K562 (cell line): Measurements from ENCODE around the gene ITGB2. TPM values are rescaled to one million over a fixed set of nuclear protein-coding genes. Genes with fewer than 3 reads are reported as not detected.

Source experiments
- BRCA1 ChIP-seq, 2 experiments: fragments of 450-650 bp in 1 of 2; sonication (generic) in 1 of 2; formaldehyde crosslinking in 1 of 2; IDR thresholded peaks; 2 replicates each; pipeline versions ENCODE4 v1.5.0 to v1.6.1; 2017 to 2020; ENCODE audit warnings: mild to moderate bottlenecking in 1 of 2, missing genetic modification reagents in 1 of 2
- FOXJ2 ChIP-seq: fragments of 200-800 bp; sonication (Bioruptor generic); IDR thresholded peaks from 2 replicates; pipeline ENCODE4 v1.6.1; 2016; ENCODE audit warnings: missing genetic modification characterization, missing compliant biosample characterization
- HDAC1 ChIP-seq, 2 experiments: fragments of 450-650 bp; IDR thresholded peaks; 2 replicates each; pipeline ENCODE4 v1.6.1; 2016 to 2017; ENCODE audit warnings: inconsistent platforms in 1 of 2, mild to moderate bottlenecking in 1 of 2, moderate library complexity in 1 of 2
- KAT2B ChIP-seq: IDR thresholded peaks from one replicate; pipeline ENCODE4 v1.6.1; 2012; ENCODE audit warnings: low read depth, mild to moderate bottlenecking, control low read depth, inconsistent platforms, low read length, moderate library complexity
- NFRKB ChIP-seq: fragments of 450-650 bp; IDR thresholded peaks from 2 replicates; pipeline ENCODE4 v1.6.1; 2016; ENCODE audit warnings: low read depth
- RBM25 ChIP-seq: fragments of 200-400 bp; formaldehyde crosslinking; IDR thresholded peaks from 2 replicates; pipeline ENCODE4 v1.6.1; 2018; ENCODE audit warnings: low read length, low read depth, moderate library complexity; ENCODE audit not compliant: severe bottlenecking
- THRAP3 ChIP-seq: fragments of 450-650 bp; IDR thresholded peaks from 2 replicates; pipeline ENCODE4 v1.6.1; 2016; ENCODE audit warnings: mild to moderate bottlenecking, inconsistent platforms, borderline replicate concordance
- polyA plus RNA-seq, 8 experiments: library from polyadenylated mRNA; depleted of rRNA in 4 of 8; stranded (reverse) in 5 of 8; unstranded in 3 of 8; fragments of >200 nt; fragmentation: Nextera tagmentation in 2 of 8; fragmentation: Illumina TruSeq in 1 of 8; extraction: Ambion mirVana in 2 of 8; extraction: Trizol in 1 of 8; gene quantifications; 2 replicates each; pipeline versions ENCODE4 v1.2.1 to v1.2.3, GENCODE V29; 2011 to 2014; ENCODE audit warnings: inconsistent platforms in 1 of 8, missing spikeins in 1 of 8
- total RNA-seq, 7 experiments: library from RNA; depleted of rRNA in 6 of 7; stranded (reverse); fragments of >200 nt in 6 of 7; fragmentation: Illumina TruSeq in 2 of 7; extraction: Trizol in 2 of 7; gene quantifications; 2 replicates each; pipeline versions ENCODE4 v1.2.1 to v1.2.3, GENCODE V29; 2011 to 2021; ENCODE audit warnings: low replicate concordance in 1 of 7
- TF ChIP-seq, protein P1 (sequence below): conservative IDR thresholded peaks from 2 replicates; pipeline ENCODE4 v1.6.1; 2011; ENCODE audit warnings: low read depth, mild to moderate bottlenecking, low read length; ENCODE audit not compliant: control insufficient read depth
- TF ChIP-seq, protein P2 (sequence below): fragments of 250-450 bp; sonication (Bioruptor Pico); IDR thresholded peaks from 2 replicates; pipeline ENCODE4 v1.5.0; 2022; ENCODE audit warnings: mild to moderate bottlenecking
- TF ChIP-seq, protein P3 (sequence below): sonication (generic); formaldehyde crosslinking; IDR thresholded peaks from 2 replicates; pipeline ENCODE4 v1.8.0; 2023; ENCODE audit warnings: missing genetic modification reagents, mild to moderate bottlenecking, borderline replicate concordance
- TF ChIP-seq, protein P4 (sequence below): fragments of 450-650 bp; formaldehyde crosslinking; IDR thresholded peaks from 2 replicates; pipeline ENCODE4 v1.4.0; 2022; ENCODE audit warnings: missing genetic modification characterization
- TF ChIP-seq, protein P5 (sequence below): fragments of 250-450 bp; sonication (Bioruptor Pico); IDR thresholded peaks from 2 replicates; pipeline ENCODE4 v1.4.0; 2020; ENCODE audit warnings: mild to moderate bottlenecking, moderate library complexity, borderline replicate concordance

ITGB2 gene
- total and polyA plus RNA-seq, 9 of the 15 experiments (the other 6 are each of a cell fraction or from before 2014, with no cell fraction given) = 0.07 to 1.3 (median 0.51) TPM; not detected in 2

DNA sequence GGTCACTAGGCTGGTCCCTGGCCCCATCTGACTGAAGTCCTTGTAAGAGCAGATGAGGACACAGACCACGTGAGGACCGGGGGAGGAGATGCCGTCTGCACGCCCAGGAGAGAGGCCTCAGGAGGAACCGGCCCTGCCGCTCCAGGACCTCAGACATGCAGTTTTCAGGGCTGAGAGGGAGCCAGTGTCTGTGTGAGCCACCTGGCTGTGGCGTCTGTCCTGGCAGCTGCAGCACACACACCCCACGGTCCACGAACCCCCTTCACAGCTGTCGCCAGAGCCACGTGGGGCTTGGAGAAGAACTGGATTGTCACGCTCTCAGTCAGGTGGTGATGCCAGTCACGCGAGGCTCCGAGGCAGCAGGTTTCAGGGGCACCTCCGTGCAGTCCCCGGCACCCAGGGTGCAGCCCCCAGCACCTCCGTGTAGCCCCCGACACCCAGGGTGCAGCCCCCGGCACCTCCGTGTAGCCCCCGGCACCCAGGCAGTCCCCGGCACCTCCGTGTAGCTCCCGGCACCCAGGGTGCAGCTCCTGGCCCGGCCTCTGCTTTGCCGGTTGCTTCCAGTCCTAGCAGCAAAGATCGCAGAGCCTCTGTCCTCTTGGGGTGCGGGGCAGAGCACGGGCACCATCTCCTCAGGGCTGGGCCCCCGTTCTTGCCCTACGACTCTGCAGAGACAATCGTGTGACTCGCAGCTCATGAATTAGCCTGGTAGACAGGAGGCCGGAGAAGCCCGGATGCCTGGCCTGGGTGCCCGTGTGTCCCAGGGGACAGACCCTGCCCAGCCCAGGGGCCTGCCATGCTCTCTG lies 83.8 kb downstream of the ITGB2 start (continued):
- TF ChIP-seq, protein P1, sequence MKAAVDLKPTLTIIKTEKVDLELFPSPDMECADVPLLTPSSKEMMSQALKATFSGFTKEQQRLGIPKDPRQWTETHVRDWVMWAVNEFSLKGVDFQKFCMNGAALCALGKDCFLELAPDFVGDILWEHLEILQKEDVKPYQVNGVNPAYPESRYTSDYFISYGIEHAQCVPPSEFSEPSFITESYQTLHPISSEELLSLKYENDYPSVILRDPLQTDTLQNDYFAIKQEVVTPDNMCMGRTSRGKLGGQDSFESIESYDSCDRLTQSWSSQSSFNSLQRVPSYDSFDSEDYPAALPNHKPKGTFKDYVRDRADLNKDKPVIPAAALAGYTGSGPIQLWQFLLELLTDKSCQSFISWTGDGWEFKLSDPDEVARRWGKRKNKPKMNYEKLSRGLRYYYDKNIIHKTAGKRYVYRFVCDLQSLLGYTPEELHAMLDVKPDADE = 0 out of 2 replicates have a peak, but pooled peaks have one; percentile 26
- TF ChIP-seq, protein P2, sequence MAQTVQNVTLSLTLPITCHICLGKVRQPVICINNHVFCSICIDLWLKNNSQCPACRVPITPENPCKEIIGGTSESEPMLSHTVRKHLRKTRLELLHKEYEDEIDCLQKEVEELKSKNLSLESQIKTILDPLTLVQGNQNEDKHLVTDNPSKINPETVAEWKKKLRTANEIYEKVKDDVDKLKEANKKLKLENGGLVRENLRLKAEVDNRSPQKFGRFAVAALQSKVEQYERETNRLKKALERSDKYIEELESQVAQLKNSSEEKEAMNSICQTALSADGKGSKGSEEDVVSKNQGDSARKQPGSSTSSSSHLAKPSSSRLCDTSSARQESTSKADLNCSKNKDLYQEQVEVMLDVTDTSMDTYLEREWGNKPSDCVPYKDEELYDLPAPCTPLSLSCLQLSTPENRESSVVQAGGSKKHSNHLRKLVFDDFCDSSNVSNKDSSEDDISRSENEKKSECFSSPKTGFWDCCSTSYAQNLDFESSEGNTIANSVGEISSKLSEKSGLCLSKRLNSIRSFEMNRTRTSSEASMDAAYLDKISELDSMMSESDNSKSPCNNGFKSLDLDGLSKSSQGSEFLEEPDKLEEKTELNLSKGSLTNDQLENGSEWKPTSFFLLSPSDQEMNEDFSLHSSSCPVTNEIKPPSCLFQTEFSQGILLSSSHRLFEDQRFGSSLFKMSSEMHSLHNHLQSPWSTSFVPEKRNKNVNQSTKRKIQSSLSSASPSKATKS = no peak
- TF ChIP-seq NFRKB (no peak), RBM25 (no peak), KAT2B (no peak), FOXJ2 (no peak), THRAP3 (no peak), HDAC1 (IDR thresholded peaks at IDR 0.05) (peak in 1 of 2 experiments; percentile 59; a peak in 1 of 4 replicates), BRCA1 (IDR thresholded peaks at IDR 0.05) (no peak), BRCA1 (CRISPR knock-in tag; IDR thresholded peaks at IDR 0.05) (no peak)
- TF ChIP-seq, protein P3, sequence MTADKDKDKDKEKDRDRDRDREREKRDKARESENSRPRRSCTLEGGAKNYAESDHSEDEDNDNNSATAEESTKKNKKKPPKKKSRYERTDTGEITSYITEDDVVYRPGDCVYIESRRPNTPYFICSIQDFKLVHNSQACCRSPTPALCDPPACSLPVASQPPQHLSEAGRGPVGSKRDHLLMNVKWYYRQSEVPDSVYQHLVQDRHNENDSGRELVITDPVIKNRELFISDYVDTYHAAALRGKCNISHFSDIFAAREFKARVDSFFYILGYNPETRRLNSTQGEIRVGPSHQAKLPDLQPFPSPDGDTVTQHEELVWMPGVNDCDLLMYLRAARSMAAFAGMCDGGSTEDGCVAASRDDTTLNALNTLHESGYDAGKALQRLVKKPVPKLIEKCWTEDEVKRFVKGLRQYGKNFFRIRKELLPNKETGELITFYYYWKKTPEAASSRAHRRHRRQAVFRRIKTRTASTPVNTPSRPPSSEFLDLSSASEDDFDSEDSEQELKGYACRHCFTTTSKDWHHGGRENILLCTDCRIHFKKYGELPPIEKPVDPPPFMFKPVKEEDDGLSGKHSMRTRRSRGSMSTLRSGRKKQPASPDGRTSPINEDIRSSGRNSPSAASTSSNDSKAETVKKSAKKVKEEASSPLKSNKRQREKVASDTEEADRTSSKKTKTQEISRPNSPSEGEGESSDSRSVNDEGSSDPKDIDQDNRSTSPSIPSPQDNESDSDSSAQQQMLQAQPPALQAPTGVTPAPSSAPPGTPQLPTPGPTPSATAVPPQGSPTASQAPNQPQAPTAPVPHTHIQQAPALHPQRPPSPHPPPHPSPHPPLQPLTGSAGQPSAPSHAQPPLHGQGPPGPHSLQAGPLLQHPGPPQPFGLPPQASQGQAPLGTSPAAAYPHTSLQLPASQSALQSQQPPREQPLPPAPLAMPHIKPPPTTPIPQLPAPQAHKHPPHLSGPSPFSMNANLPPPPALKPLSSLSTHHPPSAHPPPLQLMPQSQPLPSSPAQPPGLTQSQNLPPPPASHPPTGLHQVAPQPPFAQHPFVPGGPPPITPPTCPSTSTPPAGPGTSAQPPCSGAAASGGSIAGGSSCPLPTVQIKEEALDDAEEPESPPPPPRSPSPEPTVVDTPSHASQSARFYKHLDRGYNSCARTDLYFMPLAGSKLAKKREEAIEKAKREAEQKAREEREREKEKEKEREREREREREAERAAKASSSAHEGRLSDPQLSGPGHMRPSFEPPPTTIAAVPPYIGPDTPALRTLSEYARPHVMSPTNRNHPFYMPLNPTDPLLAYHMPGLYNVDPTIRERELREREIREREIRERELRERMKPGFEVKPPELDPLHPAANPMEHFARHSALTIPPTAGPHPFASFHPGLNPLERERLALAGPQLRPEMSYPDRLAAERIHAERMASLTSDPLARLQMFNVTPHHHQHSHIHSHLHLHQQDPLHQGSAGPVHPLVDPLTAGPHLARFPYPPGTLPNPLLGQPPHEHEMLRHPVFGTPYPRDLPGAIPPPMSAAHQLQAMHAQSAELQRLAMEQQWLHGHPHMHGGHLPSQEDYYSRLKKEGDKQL = no peak
- TF ChIP-seq, protein P4, sequence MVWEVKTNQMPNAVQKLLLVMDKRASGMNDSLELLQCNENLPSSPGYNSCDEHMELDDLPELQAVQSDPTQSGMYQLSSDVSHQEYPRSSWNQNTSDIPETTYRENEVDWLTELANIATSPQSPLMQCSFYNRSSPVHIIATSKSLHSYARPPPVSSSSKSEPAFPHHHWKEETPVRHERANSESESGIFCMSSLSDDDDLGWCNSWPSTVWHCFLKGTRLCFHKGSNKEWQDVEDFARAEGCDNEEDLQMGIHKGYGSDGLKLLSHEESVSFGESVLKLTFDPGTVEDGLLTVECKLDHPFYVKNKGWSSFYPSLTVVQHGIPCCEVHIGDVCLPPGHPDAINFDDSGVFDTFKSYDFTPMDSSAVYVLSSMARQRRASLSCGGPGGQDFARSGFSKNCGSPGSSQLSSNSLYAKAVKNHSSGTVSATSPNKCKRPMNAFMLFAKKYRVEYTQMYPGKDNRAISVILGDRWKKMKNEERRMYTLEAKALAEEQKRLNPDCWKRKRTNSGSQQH (CRISPR knock-in tag) = no peak
- TF ChIP-seq, protein P5, sequence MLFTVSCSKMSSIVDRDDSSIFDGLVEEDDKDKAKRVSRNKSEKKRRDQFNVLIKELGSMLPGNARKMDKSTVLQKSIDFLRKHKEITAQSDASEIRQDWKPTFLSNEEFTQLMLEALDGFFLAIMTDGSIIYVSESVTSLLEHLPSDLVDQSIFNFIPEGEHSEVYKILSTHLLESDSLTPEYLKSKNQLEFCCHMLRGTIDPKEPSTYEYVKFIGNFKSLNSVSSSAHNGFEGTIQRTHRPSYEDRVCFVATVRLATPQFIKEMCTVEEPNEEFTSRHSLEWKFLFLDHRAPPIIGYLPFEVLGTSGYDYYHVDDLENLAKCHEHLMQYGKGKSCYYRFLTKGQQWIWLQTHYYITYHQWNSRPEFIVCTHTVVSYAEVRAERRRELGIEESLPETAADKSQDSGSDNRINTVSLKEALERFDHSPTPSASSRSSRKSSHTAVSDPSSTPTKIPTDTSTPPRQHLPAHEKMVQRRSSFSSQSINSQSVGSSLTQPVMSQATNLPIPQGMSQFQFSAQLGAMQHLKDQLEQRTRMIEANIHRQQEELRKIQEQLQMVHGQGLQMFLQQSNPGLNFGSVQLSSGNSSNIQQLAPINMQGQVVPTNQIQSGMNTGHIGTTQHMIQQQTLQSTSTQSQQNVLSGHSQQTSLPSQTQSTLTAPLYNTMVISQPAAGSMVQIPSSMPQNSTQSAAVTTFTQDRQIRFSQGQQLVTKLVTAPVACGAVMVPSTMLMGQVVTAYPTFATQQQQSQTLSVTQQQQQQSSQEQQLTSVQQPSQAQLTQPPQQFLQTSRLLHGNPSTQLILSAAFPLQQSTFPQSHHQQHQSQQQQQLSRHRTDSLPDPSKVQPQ = no peak
